Lower leg skin (tissue), 4 donors: ENCODE measurements around the gene DDX21. TPM values are rescaled to one million over a fixed set of nuclear protein-coding genes. Genes with fewer than 3 reads are reported as not detected.

ENCODE experiments used
- DNase-seq, 2 donors: peaks; one replicate each; pipeline ENCODE4 v3.0.0-alpha.2; 2019; ENCODE audit warnings: low spot score in 2 of 2
- H3K4me3 ChIP-seq: fragments of 200-600 bp; sonication (generic); 2 replicates; pipeline ENCODE4 v1.5.1; 2017; ENCODE audit warnings: mild to moderate bottlenecking, low read depth; ENCODE audit not compliant: poor library complexity, severe bottlenecking
- POLR2A ChIP-seq, 2 donors: fragments of 450-650 bp; IDR thresholded peaks; one replicate each; pipeline ENCODE4 v1.6.1; 2016 to 2017; ENCODE audit warnings: antibody characterized with exemption in 2 of 2, mild to moderate bottlenecking in 1 of 2, moderate library complexity in 1 of 2
- WGBS, 2 donors: methylation state at CpG; one replicate each; pipeline ENCODE4 v1.1.5; 2018; 5-methylcytosine and 5-hydroxymethylcytosine counted together
- intact Hi-C: fragments of 100-400 bp; cut with DNase I; formaldehyde crosslinking; loops from one replicate; pipeline ENCODE4 v1.15.0; 2023; ENCODE audit warnings: low total_unique reads
- total RNA-seq, 4 donors: library from RNA; depleted of rRNA; stranded (reverse); fragments of >200 nt; gene quantifications; one replicate each; pipeline ENCODE4 v1.1.0, GENCODE V29; 2016
- TF ChIP-seq, protein P1 (sequence below), 3 donors: fragments of 450-650 bp; IDR thresholded peaks; one replicate each; pipeline ENCODE4 v1.5.1; 2016; ENCODE audit warnings: antibody characterized with exemption in 3 of 3, mild to moderate bottlenecking in 3 of 3, moderate library complexity in 2 of 3

DDX21 gene
- total RNA-seq, 4 donors from 2014 or later = 41.9 to 55.5 (median 47.9) TPM

DNA sequence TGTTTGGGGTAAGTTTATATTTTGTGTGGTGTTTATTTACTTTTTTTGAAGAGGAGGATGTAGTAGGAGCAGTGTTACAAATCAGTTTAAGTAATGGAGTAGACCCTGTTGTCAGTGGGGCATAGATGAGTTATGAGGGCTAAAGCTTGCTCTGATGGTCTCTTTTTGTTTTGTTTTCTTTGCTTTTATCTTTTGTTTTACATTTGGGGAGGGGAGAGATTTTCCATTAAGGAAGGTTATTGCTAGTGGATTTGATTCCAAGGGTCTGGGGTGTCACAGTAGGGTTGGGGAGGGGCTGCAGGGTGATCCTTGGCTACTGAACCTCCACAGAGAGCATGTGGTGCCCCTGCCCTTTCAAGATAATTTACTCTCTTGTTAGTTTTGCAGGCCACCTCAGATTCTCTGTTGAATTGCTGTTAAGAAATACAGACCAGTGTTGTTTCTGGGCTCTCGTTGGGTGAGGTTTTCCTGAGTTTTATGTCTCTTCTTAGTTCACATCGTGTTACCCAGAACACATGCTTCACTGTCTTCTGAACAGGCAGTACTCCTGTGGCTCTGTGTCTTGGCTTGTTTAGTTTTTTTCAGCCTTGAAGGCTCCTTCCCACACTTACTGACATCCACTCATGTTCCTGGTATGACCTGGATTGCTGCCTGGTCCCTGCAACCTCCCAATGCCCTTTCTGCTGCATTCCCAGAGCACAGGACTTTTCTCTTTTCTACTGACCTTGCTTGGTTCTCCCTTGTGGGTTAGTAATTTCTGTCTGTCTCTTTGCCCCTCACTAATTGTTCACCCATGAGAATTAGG, 36.9 kb downstream of the DDX21 start:
- DNase-seq = peak in 1 of 2 donors; percentile 23
- intact Hi-C loops = loop anchor here (10.0 kb wide), 1 partner anchor 102 kb away; no protein-coding TSS in a partner anchor
- WGBS, 2 donors = 6 to 21% methylated on average over 2 of the region's 2 CpGs

DNA sequence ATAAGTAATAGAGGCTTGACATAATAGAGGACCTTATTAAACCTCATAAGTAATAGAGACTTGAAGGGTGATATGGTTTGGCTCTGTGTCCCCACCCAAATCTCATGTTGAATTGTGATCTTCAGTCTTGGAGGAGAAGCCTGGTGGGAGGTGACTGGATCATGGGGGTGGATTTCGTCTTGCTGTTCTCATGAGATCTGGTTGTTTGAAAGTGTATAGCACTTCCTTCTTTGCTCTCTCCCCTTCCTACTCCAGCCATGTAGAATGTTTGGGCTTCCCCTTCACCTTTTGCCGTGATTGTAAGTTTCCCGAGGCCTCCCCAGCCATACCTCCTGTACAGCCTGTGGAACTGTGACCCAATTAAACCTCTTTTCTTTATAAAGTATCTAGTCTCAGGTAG, 41.2 kb downstream of the DDX21 start:
- no peak for TF ChIP-seq POLR2A (IDR thresholded peaks at IDR 0.05)
- TF ChIP-seq, protein P1, sequence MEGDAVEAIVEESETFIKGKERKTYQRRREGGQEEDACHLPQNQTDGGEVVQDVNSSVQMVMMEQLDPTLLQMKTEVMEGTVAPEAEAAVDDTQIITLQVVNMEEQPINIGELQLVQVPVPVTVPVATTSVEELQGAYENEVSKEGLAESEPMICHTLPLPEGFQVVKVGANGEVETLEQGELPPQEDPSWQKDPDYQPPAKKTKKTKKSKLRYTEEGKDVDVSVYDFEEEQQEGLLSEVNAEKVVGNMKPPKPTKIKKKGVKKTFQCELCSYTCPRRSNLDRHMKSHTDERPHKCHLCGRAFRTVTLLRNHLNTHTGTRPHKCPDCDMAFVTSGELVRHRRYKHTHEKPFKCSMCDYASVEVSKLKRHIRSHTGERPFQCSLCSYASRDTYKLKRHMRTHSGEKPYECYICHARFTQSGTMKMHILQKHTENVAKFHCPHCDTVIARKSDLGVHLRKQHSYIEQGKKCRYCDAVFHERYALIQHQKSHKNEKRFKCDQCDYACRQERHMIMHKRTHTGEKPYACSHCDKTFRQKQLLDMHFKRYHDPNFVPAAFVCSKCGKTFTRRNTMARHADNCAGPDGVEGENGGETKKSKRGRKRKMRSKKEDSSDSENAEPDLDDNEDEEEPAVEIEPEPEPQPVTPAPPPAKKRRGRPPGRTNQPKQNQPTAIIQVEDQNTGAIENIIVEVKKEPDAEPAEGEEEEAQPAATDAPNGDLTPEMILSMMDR (IDR thresholded peaks at IDR 0.05) = no peak

More for the DNA sequence above, 36.9 kb downstream of the DDX21 start:
- TF ChIP-seq, protein P1 (IDR thresholded peaks at IDR 0.05) = no peak
- TF ChIP-seq POLR2A (IDR thresholded peaks at IDR 0.05) = no peak
- no peak overlapping the region for H3K4me3 ChIP-seq

GRCh38 chr10:69004821-69005220, 48.9 kb downstream of the DDX21 start:
- intact Hi-C loops = no loop called here
- TF ChIP-seq, protein P1 (IDR thresholded peaks at IDR 0.05) = no peak
- no peak for TF ChIP-seq POLR2A (IDR thresholded peaks at IDR 0.05)
- no peak overlapping the region for H3K4me3 ChIP-seq
- DNase-seq = no peak
- 16 to 18% methylated on average over 1 of the region's 1 CpG for WGBS, 2 donors

More for the DNA sequence above, 41.2 kb downstream of the DDX21 start:
- 76 to 90% methylated on average over 3 of the region's 3 CpGs for WGBS, 2 donors
- intact Hi-C loops = loop anchor here (10.0 kb wide), 1 partner anchor 98 kb away; no protein-coding TSS in a partner anchor
- DNase-seq = no peak
- no peak overlapping the region for H3K4me3 ChIP-seq

DNA sequence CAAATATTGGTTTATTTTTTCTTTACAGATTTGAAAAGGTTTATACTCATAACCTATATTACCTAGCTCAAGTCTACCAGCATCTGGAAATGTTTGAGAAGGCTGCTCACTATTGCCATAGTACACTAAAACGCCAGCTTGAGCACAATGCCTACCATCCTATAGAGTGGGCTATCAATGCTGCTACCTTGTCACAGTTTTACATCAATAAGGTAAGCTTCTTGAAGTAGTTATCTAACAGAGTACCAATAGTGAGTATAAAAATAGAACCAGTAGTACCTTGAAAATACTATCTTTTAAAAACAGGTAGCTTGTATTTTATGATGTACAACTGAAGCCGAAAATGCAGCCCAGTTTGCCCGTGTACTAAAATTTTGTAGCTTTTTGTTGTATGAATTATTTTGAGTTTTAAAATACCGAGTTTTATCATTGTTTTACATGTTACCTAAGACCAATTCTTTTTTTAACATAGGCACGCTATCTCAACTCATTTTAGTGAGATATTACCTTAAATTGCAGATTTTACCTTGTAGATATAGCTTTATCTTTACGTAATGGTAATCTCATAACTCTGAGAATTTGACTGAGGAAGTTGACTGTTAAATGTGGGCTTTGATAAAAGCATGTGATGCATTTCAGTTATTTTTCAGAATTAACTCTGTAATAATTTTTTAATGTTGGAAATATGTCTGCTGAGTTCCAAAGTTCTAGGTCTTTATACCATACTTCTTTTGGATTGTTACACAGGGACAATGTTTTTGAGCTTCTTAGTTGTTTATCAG, 49.9 kb downstream of the DDX21 start:
- TF ChIP-seq, protein P1 (IDR thresholded peaks at IDR 0.05) = no peak
- TF ChIP-seq POLR2A (IDR thresholded peaks at IDR 0.05) = no peak
- 91% methylated on average over 6 of the region's 6 CpGs for WGBS, 2 donors
- no peak overlapping the region for H3K4me3 ChIP-seq
- no peak for DNase-seq
- intact Hi-C loops = no loop called here

DNA sequence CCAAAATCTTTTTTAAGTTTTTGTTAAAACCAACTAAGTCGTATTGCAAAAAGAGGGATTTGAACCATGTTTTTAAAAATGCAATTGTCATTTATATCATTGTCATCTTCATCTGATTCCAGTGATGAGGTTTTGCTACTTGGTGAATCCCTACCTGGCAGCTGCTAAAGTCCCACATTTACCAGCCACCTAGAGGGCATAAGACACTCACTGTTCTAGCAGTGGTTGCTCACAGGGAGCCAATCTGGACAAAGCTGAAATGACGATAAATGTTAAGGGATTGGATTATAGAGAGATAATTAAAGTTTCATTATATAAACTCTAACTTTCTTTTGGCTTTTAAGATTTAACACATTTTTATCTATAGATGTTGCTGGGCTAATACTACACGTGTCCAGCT, 51.3 kb downstream of the DDX21 start:
- DNase-seq = no peak
- 86 to 91% methylated on average over 3 of the region's 3 CpGs for WGBS, 2 donors
- intact Hi-C loops = no loop called here
- no peak overlapping the region for H3K4me3 ChIP-seq
- TF ChIP-seq, protein P1 (IDR thresholded peaks at IDR 0.05) = no peak
- no peak for TF ChIP-seq POLR2A (IDR thresholded peaks at IDR 0.05)
